Mucosa of rectum (tissue), 2 donors: Measurements from ENCODE around the gene CDK9.
"Not testable (repeated sequence)": the region's sequence is repeated elsewhere in the genome, so short reads cannot be mapped to it uniquely, and the experiment has no call there.

Source experiments
- H3K27ac ChIP-seq, 2 donors: one replicate each; pipeline ENCODE4 v1.7.0; 2013; ENCODE audit warnings: inconsistent platforms in 2 of 2, low read depth in 2 of 2, low read length in 2 of 2
- H3K27me3 ChIP-seq, 2 donors: one replicate each; pipeline ENCODE4 v1.7.0; 2013; ENCODE audit warnings: low read length in 2 of 2; ENCODE audit not compliant: control insufficient read depth in 2 of 2, insufficient read depth in 2 of 2
- H3K36me3 ChIP-seq, 2 donors: one replicate each; pipeline ENCODE4 v1.7.0; 2013; ENCODE audit warnings: low read length in 2 of 2; ENCODE audit not compliant: control insufficient read depth in 2 of 2, insufficient read depth in 2 of 2
- H3K4me1 ChIP-seq, 2 donors: one replicate each; pipeline ENCODE4 v1.7.0; 2013; ENCODE audit warnings: low read length in 2 of 2, mild to moderate bottlenecking in 1 of 2; ENCODE audit not compliant: control insufficient read depth in 2 of 2, insufficient read depth in 2 of 2
- H3K4me3 ChIP-seq, 2 donors: one replicate each; pipeline ENCODE4 v1.7.0; 2013; ENCODE audit warnings: low read length in 2 of 2
- H3K9ac ChIP-seq, 2 donors: one replicate each; pipeline ENCODE4 v1.7.0; 2013; ENCODE audit warnings: low read length in 2 of 2, low read depth in 1 of 2, mild to moderate bottlenecking in 1 of 2
- H3K9me3 ChIP-seq, 2 donors: one replicate each; pipeline ENCODE4 v1.7.0; 2013; ENCODE audit warnings: low read length in 2 of 2; ENCODE audit not compliant: control insufficient read depth in 2 of 2
- donor health status: healthy.
- donor health status: Normal muscosa, but diverticular disease.

Gene CDK9

GRCh38 chr9:127751269-127752054, 34.4 kb upstream of the CDK9 start:
- Histone ChIP-seq H3K27me3 (peaks cover 7 to 21% of the 10 kb centered on the region in 2 donors), H3K9ac (no peak overlapping the region), H3K36me3 (peaks cover 0 to 10% of the 10 kb centered on the region in 2 donors), H3K4me1 (no peaks in the 10 kb centered on the region), H3K4me3 (no peak overlapping the region), H3K9me3 (no peaks in the 10 kb centered on the region), H3K27ac (no peak overlapping the region)

- no peak overlapping the region for H3K27ac ChIP-seq
- H3K36me3 ChIP-seq: peaks cover 0 to 10% of the 10 kb centered on the region in 2 donors
- no peaks in the 10 kb centered on the region for H3K9me3 ChIP-seq
- H3K9ac ChIP-seq: no peak overlapping the region
- peaks cover 7 to 16% of the 10 kb centered on the region in 2 donors for H3K27me3 ChIP-seq
- no peak overlapping the region for H3K4me3 ChIP-seq
- no peaks in the 10 kb centered on the region for H3K4me1 ChIP-seq
These were observed 32.7 kb upstream of the CDK9 start for GRCh38 chr9:127753148-127753547.

- no peaks in the 10 kb centered on the region for H3K4me1 ChIP-seq
- no peak overlapping the region for H3K27ac ChIP-seq
- peaks cover 0 to 10% of the 10 kb centered on the region in 2 donors for H3K36me3 ChIP-seq
- H3K4me3 ChIP-seq: no peak overlapping the region
- H3K27me3 ChIP-seq: peaks cover 7 to 19% of the 10 kb centered on the region in 2 donors
- H3K9me3 ChIP-seq: no peaks in the 10 kb centered on the region
- no peak overlapping the region for H3K9ac ChIP-seq
These were observed 32.2 kb upstream of the CDK9 start for GRCh38 chr9:127753622-127754021.

DNA sequence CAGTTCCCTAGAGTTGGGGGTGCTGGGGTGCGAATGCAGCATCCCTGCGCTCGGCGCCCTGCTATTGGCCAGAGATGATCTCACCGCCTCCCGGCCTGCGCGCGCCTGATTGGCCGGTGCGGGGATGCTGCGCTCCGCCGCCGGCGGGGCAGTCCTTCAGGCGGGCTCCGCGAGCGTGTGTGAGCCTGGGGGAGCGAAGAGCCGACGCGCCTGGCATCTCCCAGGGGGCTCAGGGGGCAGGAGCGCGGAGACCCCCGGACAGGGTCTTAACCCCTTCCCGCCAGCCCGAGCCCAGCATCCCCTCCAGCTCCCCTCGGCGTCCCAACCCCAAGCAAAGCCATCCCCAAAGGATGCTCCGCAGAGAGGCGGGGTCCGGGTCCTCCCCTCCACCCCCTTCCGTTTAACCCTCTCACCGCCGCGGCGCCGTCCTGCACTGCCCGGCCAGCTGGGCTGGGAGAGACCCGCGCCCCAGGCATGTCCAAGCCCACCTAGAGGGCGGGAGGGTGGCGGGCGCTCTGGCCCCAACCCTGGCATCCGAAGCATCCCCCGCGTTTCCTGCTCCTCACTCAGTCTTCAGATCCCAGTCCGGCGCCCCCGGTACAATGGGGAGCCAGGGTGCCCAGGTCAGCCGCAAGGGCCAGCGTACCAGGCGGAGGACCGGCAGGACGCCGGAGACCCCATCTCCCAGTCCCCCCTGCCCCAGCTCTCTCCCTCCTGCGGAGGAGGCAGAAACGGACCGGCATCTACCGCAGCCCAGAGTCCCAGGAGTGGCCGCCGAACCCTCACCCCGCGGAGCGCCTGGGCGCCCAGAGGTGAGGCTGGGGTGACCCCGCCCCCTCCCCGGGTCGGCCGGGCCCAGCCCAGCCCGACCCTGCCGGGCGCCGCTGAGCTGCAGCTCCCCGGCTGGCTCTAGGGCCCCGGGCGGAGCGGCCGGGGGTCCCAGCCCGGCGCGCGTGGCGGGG, 31.5 kb upstream of the CDK9 start:
- H3K27ac ChIP-seq: no peak overlapping the region
- H3K4me1 ChIP-seq: no peaks in the 10 kb centered on the region
- peaks cover 0 to 6% of the 10 kb centered on the region in 2 donors for H3K36me3 ChIP-seq
- no peak overlapping the region for H3K4me3 ChIP-seq
- no peak overlapping the region for H3K9ac ChIP-seq
- H3K9me3 ChIP-seq: no peaks in the 10 kb centered on the region
- peaks cover 7 to 19% of the 10 kb centered on the region in 2 donors for H3K27me3 ChIP-seq

GRCh38 chr9:127755061-127756060, 30.5 kb upstream of the CDK9 start:
- no peak overlapping the region for H3K9ac ChIP-seq
- H3K4me3 ChIP-seq: no peak overlapping the region
- H3K27me3 ChIP-seq: peaks cover 7 to 19% of the 10 kb centered on the region in 2 donors
- no peaks in the 10 kb centered on the region for H3K9me3 ChIP-seq
- no peaks in the 10 kb centered on the region for H3K4me1 ChIP-seq
- no peak overlapping the region for H3K27ac ChIP-seq
- H3K36me3 ChIP-seq: peaks cover 0 to 3% of the 10 kb centered on the region in 2 donors

DNA sequence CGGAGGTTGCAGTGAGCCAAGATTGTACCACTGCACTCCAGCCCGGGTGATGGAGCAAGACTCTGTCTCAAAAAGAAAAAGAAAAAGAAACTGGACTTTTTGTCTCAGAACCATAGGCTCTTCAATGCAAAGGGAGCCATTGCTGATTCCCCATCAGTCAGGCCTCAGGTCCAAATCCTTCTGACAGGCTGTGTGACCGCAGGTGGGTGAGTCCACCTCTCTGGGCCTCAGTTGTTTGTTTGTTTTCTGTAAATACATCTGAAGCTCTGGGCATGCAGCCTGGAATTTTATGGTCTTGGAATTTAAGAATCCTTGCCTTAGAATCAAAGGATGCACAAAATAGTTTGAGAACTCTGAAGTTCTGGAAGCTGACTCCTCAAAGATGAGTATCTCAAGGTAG, 29.6 kb upstream of the CDK9 start:
- Histone ChIP-seq H3K27ac (no peak overlapping the region), H3K4me1 (no peaks in the 10 kb centered on the region), H3K27me3 (peaks cover 7 to 19% of the 10 kb centered on the region in 2 donors)

DNA sequence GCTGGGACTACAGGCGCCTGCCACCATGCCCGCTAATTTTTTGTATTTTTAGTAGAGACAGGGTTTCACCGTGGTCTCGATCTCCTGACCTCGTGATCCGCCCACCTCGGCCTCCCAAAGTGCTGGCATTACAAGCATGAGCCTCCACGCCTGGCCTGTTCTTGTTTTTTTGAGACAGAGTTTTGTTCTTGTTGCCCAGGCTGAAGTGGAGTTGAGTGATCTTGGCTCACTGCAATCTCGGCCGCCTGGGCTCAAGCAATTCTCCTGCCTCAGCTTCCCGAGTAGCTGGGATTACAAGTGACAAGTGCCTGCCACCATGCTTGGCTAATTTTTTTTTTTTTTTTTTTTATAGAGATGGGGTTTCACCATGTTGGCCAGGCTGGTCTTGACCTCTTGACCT, 29.1 kb upstream of the CDK9 start:
- H3K4me3 ChIP-seq, H3K27ac ChIP-seq: not testable (repeated sequence)
- peaks cover 7 to 19% of the 10 kb centered on the region in 2 donors for H3K27me3 ChIP-seq

More for the DNA sequence above, 29.6 kb upstream of the CDK9 start:
- no peak overlapping the region for H3K9ac ChIP-seq
- no peaks in the 10 kb centered on the region for H3K36me3 ChIP-seq
- no peak overlapping the region for H3K4me3 ChIP-seq
- no peaks in the 10 kb centered on the region for H3K9me3 ChIP-seq

DNA sequence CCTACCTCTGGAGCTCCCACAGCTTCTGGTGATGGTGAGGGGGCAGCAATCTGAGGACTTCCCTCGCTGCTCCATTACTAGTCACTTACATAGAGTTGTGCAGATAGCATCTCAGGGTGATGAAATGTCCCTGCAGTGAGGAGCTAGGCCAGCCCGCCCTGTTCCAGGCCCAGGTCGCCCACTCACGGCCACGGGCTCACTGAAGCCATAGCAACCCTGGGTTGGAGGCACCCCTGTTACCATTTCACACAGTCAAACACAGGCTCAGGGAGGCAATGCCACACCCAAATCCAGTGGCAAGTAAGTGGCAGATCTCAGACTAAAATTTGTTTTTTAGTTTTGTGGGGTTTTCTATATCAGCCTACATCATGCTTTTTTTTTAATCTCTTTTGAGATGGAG, 27.0 kb upstream of the CDK9 start:
- peaks cover 6 to 14% of the 10 kb centered on the region in 2 donors for H3K27me3 ChIP-seq
- no peaks in the 10 kb centered on the region for H3K4me1 ChIP-seq
- no peaks in the 10 kb centered on the region for H3K9me3 ChIP-seq
- H3K27ac ChIP-seq: no peak overlapping the region
- H3K4me3 ChIP-seq: no peak overlapping the region
- no peak overlapping the region for H3K9ac ChIP-seq
- no peaks in the 10 kb centered on the region for H3K36me3 ChIP-seq

More for the DNA sequence above, 29.1 kb upstream of the CDK9 start:
- not testable (repeated sequence) for H3K9me3 ChIP-seq, H3K4me1 ChIP-seq, H3K9ac ChIP-seq, H3K36me3 ChIP-seq

DNA sequence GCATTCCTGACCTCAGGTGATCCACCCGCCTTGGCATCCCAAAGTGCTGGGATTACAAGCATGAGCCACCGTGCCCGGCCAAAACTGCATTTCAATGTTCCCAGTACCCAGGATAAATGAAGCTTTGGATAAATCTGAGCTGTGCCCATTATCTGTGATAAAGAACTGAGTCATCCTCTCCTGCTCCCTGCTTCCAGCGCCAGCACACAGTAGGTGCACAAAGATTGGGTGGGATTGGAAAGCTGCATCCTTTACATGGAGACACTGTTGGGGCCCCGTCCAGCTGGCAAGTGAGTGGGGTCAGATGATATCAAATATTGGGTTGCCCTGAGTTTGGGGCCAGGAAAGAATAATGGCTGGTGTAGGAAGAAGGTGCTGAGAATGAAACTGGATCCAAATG, 24.8 kb upstream of the CDK9 start:
- H3K27ac ChIP-seq: no peak overlapping the region
- no peaks in the 10 kb centered on the region for H3K9me3 ChIP-seq
- no peaks in the 10 kb centered on the region for H3K36me3 ChIP-seq
- H3K9ac ChIP-seq: no peak overlapping the region
- H3K4me3 ChIP-seq: no peak overlapping the region
- H3K27me3 ChIP-seq: peaks cover 2 to 3% of the 10 kb centered on the region in 2 donors
- H3K4me1 ChIP-seq: no peaks in the 10 kb centered on the region
